ENCODE data around the gene ATP10B.

The ATP10B gene

GRCh38 chr5:160702311-160702803, 149.7 kb downstream of the ATP10B start:
- Mint-ChIP-seq H3K27ac (no peak overlapping the region), H3K36me3 (ENCODE audit: low read depth) (no peaks in the 10 kb centered on the region), H3K4me1 (ENCODE audit: low read depth) (no peaks in the 10 kb centered on the region), H3K9me3 (no peaks in the 10 kb centered on the region), H3K4me3 (no peak overlapping the region), H3K27me3 (ENCODE audit: low read depth) (no peaks in the 10 kb centered on the region)

GRCh38 chr5:160701403-160701802, 150.6 kb downstream of the ATP10B start:
- Mint-ChIP-seq H3K4me3 (no peak overlapping the region), H3K9me3 (no peaks in the 10 kb centered on the region), H3K4me1 (ENCODE audit: low read depth) (no peaks in the 10 kb centered on the region), H3K27ac (no peak overlapping the region), H3K36me3 (ENCODE audit: low read depth) (no peaks in the 10 kb centered on the region), H3K27me3 (ENCODE audit: low read depth) (no peaks in the 10 kb centered on the region)

- no peaks in the 10 kb centered on the region for H3K4me1 Mint-ChIP-seq (ENCODE audit: low read depth)
- H3K36me3 Mint-ChIP-seq (ENCODE audit: low read depth): no peaks in the 10 kb centered on the region
- H3K27me3 Mint-ChIP-seq (ENCODE audit: low read depth): no peaks in the 10 kb centered on the region
- H3K4me3 Mint-ChIP-seq: no peak overlapping the region
- no peak overlapping the region for H3K27ac Mint-ChIP-seq
- no peaks in the 10 kb centered on the region for H3K9me3 Mint-ChIP-seq
These were observed 152.7 kb downstream of the ATP10B start for GRCh38 chr5:160699301-160699700.

- Mint-ChIP-seq H3K4me1 (ENCODE audit: low read depth) (no peaks in the 10 kb centered on the region), H3K36me3 (ENCODE audit: low read depth) (no peaks in the 10 kb centered on the region), H3K9me3 (no peaks in the 10 kb centered on the region)
These were observed 154.7 kb downstream of the ATP10B start for GRCh38 chr5:160697281-160697680.

GRCh38 chr5:160694896-160695295, 157.1 kb downstream of the ATP10B start:
- no peaks in the 10 kb centered on the region for H3K27me3 Mint-ChIP-seq (ENCODE audit: low read depth)
- no peak overlapping the region for H3K27ac Mint-ChIP-seq
- no peaks in the 10 kb centered on the region for H3K36me3 Mint-ChIP-seq (ENCODE audit: low read depth)
- no peak overlapping the region for H3K4me3 Mint-ChIP-seq
- no peaks in the 10 kb centered on the region for H3K4me1 Mint-ChIP-seq (ENCODE audit: low read depth)
- no peaks in the 10 kb centered on the region for H3K9me3 Mint-ChIP-seq

More at GRCh38 chr5:160697281-160697680, 154.7 kb downstream of the ATP10B start:
- no peaks in the 10 kb centered on the region for H3K27me3 Mint-ChIP-seq (ENCODE audit: low read depth)
- no peak overlapping the region for H3K4me3 Mint-ChIP-seq
- H3K27ac Mint-ChIP-seq: no peak overlapping the region

GRCh38 chr5:160693831-160694465, 158.1 kb downstream of the ATP10B start:
- H3K9me3 Mint-ChIP-seq: no peaks in the 10 kb centered on the region
- H3K4me1 Mint-ChIP-seq (ENCODE audit: low read depth): no peaks in the 10 kb centered on the region
- H3K4me3 Mint-ChIP-seq: no peak overlapping the region
- H3K27me3 Mint-ChIP-seq (ENCODE audit: low read depth): no peaks in the 10 kb centered on the region
- no peak overlapping the region for H3K27ac Mint-ChIP-seq
- no peaks in the 10 kb centered on the region for H3K36me3 Mint-ChIP-seq (ENCODE audit: low read depth)

- no peaks in the 10 kb centered on the region for H3K9me3 Mint-ChIP-seq
- H3K4me1 Mint-ChIP-seq (ENCODE audit: low read depth): no peaks in the 10 kb centered on the region
- no peaks in the 10 kb centered on the region for H3K36me3 Mint-ChIP-seq (ENCODE audit: low read depth)
- H3K27ac Mint-ChIP-seq: no peak overlapping the region
- H3K4me3 Mint-ChIP-seq: no peak overlapping the region
- no peaks in the 10 kb centered on the region for H3K27me3 Mint-ChIP-seq (ENCODE audit: low read depth)
These were observed 159.7 kb downstream of the ATP10B start for GRCh38 chr5:160692271-160692670.

GRCh38 chr5:160685695-160686094, 166.3 kb downstream of the ATP10B start:
- Mint-ChIP-seq H3K36me3 (ENCODE audit: low read depth) (no peaks in the 10 kb centered on the region), H3K4me3 (no peak overlapping the region), H3K27ac (no peak overlapping the region), H3K4me1 (ENCODE audit: low read depth) (no peaks in the 10 kb centered on the region), H3K27me3 (ENCODE audit: low read depth) (no peaks in the 10 kb centered on the region), H3K9me3 (no peaks in the 10 kb centered on the region)

- Mint-ChIP-seq H3K4me1 (ENCODE audit: low read depth) (no peaks in the 10 kb centered on the region), H3K27me3 (ENCODE audit: low read depth) (no peaks in the 10 kb centered on the region), H3K36me3 (ENCODE audit: low read depth) (no peaks in the 10 kb centered on the region), H3K9me3 (no peaks in the 10 kb centered on the region), H3K27ac (no peak overlapping the region), H3K4me3 (no peak overlapping the region)
These were observed 166.8 kb downstream of the ATP10B start for GRCh38 chr5:160685219-160685618.

- no peaks in the 10 kb centered on the region for H3K9me3 Mint-ChIP-seq
- H3K4me3 Mint-ChIP-seq: no peak overlapping the region
- H3K36me3 Mint-ChIP-seq (ENCODE audit: low read depth): no peaks in the 10 kb centered on the region
- H3K27ac Mint-ChIP-seq: no peak overlapping the region
- H3K4me1 Mint-ChIP-seq (ENCODE audit: low read depth): no peaks in the 10 kb centered on the region
- H3K27me3 Mint-ChIP-seq (ENCODE audit: low read depth): no peaks in the 10 kb centered on the region
These were observed 172.3 kb downstream of the ATP10B start for GRCh38 chr5:160679567-160680309.

- no peaks in the 10 kb centered on the region for H3K9me3 Mint-ChIP-seq
- no peaks in the 10 kb centered on the region for H3K36me3 Mint-ChIP-seq (ENCODE audit: low read depth)
- no peaks in the 10 kb centered on the region for H3K27me3 Mint-ChIP-seq (ENCODE audit: low read depth)
- no peaks in the 10 kb centered on the region for H3K4me1 Mint-ChIP-seq (ENCODE audit: low read depth)
- H3K27ac Mint-ChIP-seq: no peak overlapping the region
- no peak overlapping the region for H3K4me3 Mint-ChIP-seq
These were observed 176.0 kb downstream of the ATP10B start for GRCh38 chr5:160675988-160676387.

GRCh38 chr5:160674901-160675300, 177.1 kb downstream of the ATP10B start:
- Mint-ChIP-seq H3K9me3 (no peaks in the 10 kb centered on the region), H3K36me3 (ENCODE audit: low read depth) (no peaks in the 10 kb centered on the region), H3K27ac (no peak overlapping the region), H3K27me3 (ENCODE audit: low read depth) (no peaks in the 10 kb centered on the region), H3K4me1 (ENCODE audit: low read depth) (no peaks in the 10 kb centered on the region), H3K4me3 (no peak overlapping the region)

- Mint-ChIP-seq H3K4me3 (no peak overlapping the region), H3K27ac (no peak overlapping the region), H3K9me3 (no peaks in the 10 kb centered on the region), H3K36me3 (ENCODE audit: low read depth) (no peaks in the 10 kb centered on the region), H3K27me3 (ENCODE audit: low read depth) (no peaks in the 10 kb centered on the region), H3K4me1 (ENCODE audit: low read depth) (no peaks in the 10 kb centered on the region)
These were observed 179.5 kb downstream of the ATP10B start for GRCh38 chr5:160672521-160672920.

GRCh38 chr5:160668356-160668755, 183.7 kb downstream of the ATP10B start:
- H3K27ac Mint-ChIP-seq: no peak overlapping the region
- H3K4me1 Mint-ChIP-seq (ENCODE audit: low read depth): no peaks in the 10 kb centered on the region
- H3K4me3 Mint-ChIP-seq: no peak overlapping the region
- no peaks in the 10 kb centered on the region for H3K36me3 Mint-ChIP-seq (ENCODE audit: low read depth)
- no peaks in the 10 kb centered on the region for H3K9me3 Mint-ChIP-seq
- peaks cover 7% of the 10 kb centered on the region for H3K27me3 Mint-ChIP-seq (ENCODE audit: low read depth)

GRCh38 chr5:160667160-160667559, 184.9 kb downstream of the ATP10B start:
- peaks cover 7% of the 10 kb centered on the region for H3K27me3 Mint-ChIP-seq (ENCODE audit: low read depth)
- H3K4me3 Mint-ChIP-seq: no peak overlapping the region
- H3K36me3 Mint-ChIP-seq (ENCODE audit: low read depth): no peaks in the 10 kb centered on the region
- no peak overlapping the region for H3K27ac Mint-ChIP-seq
- no peaks in the 10 kb centered on the region for H3K9me3 Mint-ChIP-seq
- H3K4me1 Mint-ChIP-seq (ENCODE audit: low read depth): no peaks in the 10 kb centered on the region

Data from T-helper 1 cell treated with Interleukin-12 subunit alpha and Interleukin-12 subunit beta and Interleukin-4 antibody, amounts not matched to agents 30 μg/mL and 1 μg/mL, for 36 hours (primary cell).